Spleen (tissue), 7 donors: ENCODE results near the gene CAMK1D.

Experiments
- CTCF ChIP-seq, 11 experiments: fragments of 200-600 bp in 7 of 11; fragments of 450-650 bp in 4 of 11; sonication (generic) in 4 of 11; IDR thresholded peaks in 8 of 11; conservative IDR thresholded peaks in 3 of 11; 1 replicate in 7 of 11; 2 replicates in 4 of 11; pipeline versions ENCODE4 v1.4.0 to v1.8.0; 2016 to 2021; ENCODE audit warnings: antibody characterized with exemption in 11 of 11, inconsistent platforms in 4 of 11, mild to moderate bottlenecking in 1 of 11
- POLR2AphosphoS5 ChIP-seq, 3 donors: sonication (generic); formaldehyde crosslinking; IDR thresholded peaks; one replicate each; pipeline ENCODE4 v1.5.1; 2017; ENCODE audit warnings: antibody characterized with exemption in 3 of 3
- donor health status: DM: no; HTN: no; CAD: no; lungs with moderate emphysema.
- donor health status: DM: no; HTN: no; CAD: no.
- donor health status: DM: no; HTN: no; CAD: no.

- TF ChIP-seq POLR2AphosphoS5 (IDR thresholded peaks at IDR 0.05) (no peak), CTCF (IDR thresholded peaks at IDR 0.05 in 8 of 11, conservative IDR thresholded peaks at IDR 0.05 in 3 of 11) (no peak)
Measured at GRCh38 chr10:12337453-12338372, 11.6 kb upstream of the CAMK1D start.
